HL-60/S4 treated with retinoic acid at 250 ng/mL for 4 days and 3 days (cell line): ENCODE measurements around the gene CAMK2D.

Experiments used
- in situ Hi-C: fragments of 300-500 bp; cut with MboI; formaldehyde crosslinking; loops from 2 replicates; pipeline ENCODE4 v1.7.0; 2022; ENCODE audit warnings: low sequenced_read_pairs

CAMK2D gene

GRCh38 chr4:113450295-113451080, 311.1 kb downstream of the CAMK2D start:
- in situ Hi-C loops, result no loop called here

GRCh38 chr4:113449410-113449974, 312.0 kb downstream of the CAMK2D start:
- in situ Hi-C loops, result no loop called here

- in situ Hi-C loops, result no loop called here
Measured at GRCh38 chr4:113447769-113448168, 313.8 kb downstream of the CAMK2D start.

- in situ Hi-C loops, result no loop called here
Measured at GRCh38 chr4:113447061-113447460, 314.5 kb downstream of the CAMK2D start.

- in situ Hi-C loops, result no loop called here
Measured at GRCh38 chr4:113446019-113446418, 315.5 kb downstream of the CAMK2D start.

GRCh38 chr4:113445286-113445685, 316.3 kb downstream of the CAMK2D start:
- in situ Hi-C loops, result no loop called here

GRCh38 chr4:113444386-113444785, 317.2 kb downstream of the CAMK2D start:
- in situ Hi-C loops, result no loop called here

GRCh38 chr4:113442826-113443225, 318.7 kb downstream of the CAMK2D start:
- in situ Hi-C loops, result no loop called here

GRCh38 chr4:113440371-113440770, 321.2 kb downstream of the CAMK2D start:
- in situ Hi-C loops, result no loop called here

GRCh38 chr4:113438596-113438995, 322.9 kb downstream of the CAMK2D start:
- in situ Hi-C loops, result no loop called here

- in situ Hi-C loops, result no loop called here
Measured at GRCh38 chr4:113437129-113437528, 324.4 kb downstream of the CAMK2D start.

- in situ Hi-C loops, result no loop called here
Measured at GRCh38 chr4:113436360-113436759, 325.2 kb downstream of the CAMK2D start.

- in situ Hi-C loops, result no loop called here
Measured at GRCh38 chr4:113435893-113436292, 325.6 kb downstream of the CAMK2D start.

GRCh38 chr4:113434247-113434587, 327.3 kb downstream of the CAMK2D start:
- in situ Hi-C loops, result no loop called here

- in situ Hi-C loops, result no loop called here
Measured at GRCh38 chr4:113433536-113434246, 327.8 kb downstream of the CAMK2D start.

GRCh38 chr4:113433116-113433515, 328.4 kb downstream of the CAMK2D start:
- in situ Hi-C loops, result no loop called here

GRCh38 chr4:113423631-113424030, 337.9 kb downstream of the CAMK2D start:
- in situ Hi-C loops, result no loop called here

GRCh38 chr4:113420938-113421337, 340.6 kb downstream of the CAMK2D start:
- in situ Hi-C loops, result no loop called here

GRCh38 chr4:113419631-113420030, 341.9 kb downstream of the CAMK2D start:
- in situ Hi-C loops, result no loop called here

GRCh38 chr4:113411496-113411938, 350.0 kb downstream of the CAMK2D start:
- in situ Hi-C loops, result no loop called here

GRCh38 chr4:113410686-113411085, 350.9 kb downstream of the CAMK2D start:
- in situ Hi-C loops, result no loop called here

- in situ Hi-C loops, result no loop called here
Measured at GRCh38 chr4:113409181-113409580, 352.4 kb downstream of the CAMK2D start.
